Thyroid gland (tissue), 4 donors: Measurements from ENCODE around the gene PROKR2. TPM values are rescaled to one million over a fixed set of nuclear protein-coding genes. Genes with fewer than 3 reads are reported as not detected.

Experiments
- DNase-seq, 2 donors: peaks; one replicate each; pipeline ENCODE4 v3.0.0-alpha.2; 2019
- H3K27ac ChIP-seq, 3 donors: fragments of 200-600 bp; sonication (generic); 1 replicate in 2 of 3; 2 replicates in 1 of 3; pipeline ENCODE4 v1.5.1; 2016 to 2019; ENCODE audit warnings: mild to moderate bottlenecking in 1 of 3, moderate library complexity in 1 of 3
- H3K27me3 ChIP-seq: fragments of 200-600 bp; sonication (generic); one replicate; pipeline ENCODE4 v1.5.1; 2019
- H3K36me3 ChIP-seq, 2 donors: fragments of 200-600 bp; sonication (generic); one replicate each; pipeline ENCODE4 v1.5.1; 2016 to 2019
- H3K4me1 ChIP-seq, 2 donors: fragments of 200-600 bp; sonication (generic); one replicate each; pipeline ENCODE4 v1.5.1; 2017 to 2019
- H3K4me3 ChIP-seq, 3 donors: fragments of 200-600 bp; sonication (generic); replicated peaks in 1 of 3; 1 replicate in 2 of 3; 2 replicates in 1 of 3; pipeline ENCODE4 v1.5.1; 2016; ENCODE audit warnings: mild to moderate bottlenecking in 1 of 3
- H3K9me3 ChIP-seq: fragments of 200-600 bp; sonication (generic); one replicate; pipeline ENCODE4 v1.5.1; 2017
- POLR2A ChIP-seq, 2 donors: fragments of 450-650 bp; IDR thresholded peaks; one replicate each; pipeline ENCODE4 v1.6.1; 2017; ENCODE audit warnings: antibody characterized with exemption in 2 of 2, mild to moderate bottlenecking in 2 of 2, moderate library complexity in 1 of 2
- WGBS, 2 donors: methylation state at CpG; one replicate each; pipeline ENCODE4 v1.1.5; 2017; 5-methylcytosine and 5-hydroxymethylcytosine counted together
- intact Hi-C: fragments of 100-400 bp; cut with DNase I; formaldehyde crosslinking; loops from one replicate; pipeline ENCODE4 v1.15.1; 2023
- total RNA-seq, 4 donors: library from RNA; depleted of rRNA; stranded (reverse); fragments of >200 nt; gene quantifications; one replicate each; pipeline ENCODE4 v1.2.3, GENCODE V29; 2016
- TF ChIP-seq, protein P1 (sequence below), 6 experiments: fragments of 200-600 bp in 3 of 6; fragments of 450-650 bp in 3 of 6; sonication (generic) in 3 of 6; IDR thresholded peaks; one replicate each; pipeline ENCODE4 v1.5.1; 2016 to 2019; ENCODE audit warnings: antibody characterized with exemption in 6 of 6, mild to moderate bottlenecking in 2 of 6, inconsistent platforms in 1 of 6, moderate library complexity in 1 of 6

PROKR2 gene
- total RNA-seq, 4 donors from 2014 or later, result not detected

DNA sequence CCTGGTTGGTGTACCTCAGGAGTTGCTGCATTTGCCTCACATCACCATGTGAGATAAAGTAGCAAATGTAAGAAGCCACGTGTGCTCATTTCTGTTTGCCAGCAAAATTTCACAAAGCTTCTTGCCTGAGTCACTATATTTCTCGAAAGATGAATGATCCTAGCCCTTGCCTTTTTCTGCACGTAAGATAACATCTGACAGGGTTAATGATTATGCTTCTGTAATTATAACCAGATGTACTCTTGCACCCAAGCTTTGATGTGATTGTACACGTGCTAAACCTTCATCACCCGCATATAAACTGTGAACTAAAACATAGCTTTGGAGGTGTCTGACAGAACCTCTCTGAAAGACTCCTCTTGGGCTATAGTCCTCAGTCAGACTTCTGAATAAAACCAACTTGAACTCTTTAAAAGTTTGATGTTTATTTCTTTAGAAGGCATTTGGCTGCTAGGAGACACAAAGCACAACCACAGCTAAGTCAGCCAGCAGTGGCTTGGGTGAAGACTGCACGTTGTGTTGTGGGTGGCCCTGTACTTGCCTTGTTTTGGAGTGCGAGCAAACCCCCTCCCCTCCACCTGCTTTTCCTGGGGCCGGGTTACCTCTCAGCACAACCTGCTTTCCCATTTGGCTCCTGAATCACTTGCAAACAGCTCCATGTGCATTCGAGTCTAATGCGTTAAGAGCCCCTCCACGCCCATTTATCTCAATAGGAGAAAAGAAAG is 19.3 kb downstream of the PROKR2 start:
- TF ChIP-seq, protein P1, sequence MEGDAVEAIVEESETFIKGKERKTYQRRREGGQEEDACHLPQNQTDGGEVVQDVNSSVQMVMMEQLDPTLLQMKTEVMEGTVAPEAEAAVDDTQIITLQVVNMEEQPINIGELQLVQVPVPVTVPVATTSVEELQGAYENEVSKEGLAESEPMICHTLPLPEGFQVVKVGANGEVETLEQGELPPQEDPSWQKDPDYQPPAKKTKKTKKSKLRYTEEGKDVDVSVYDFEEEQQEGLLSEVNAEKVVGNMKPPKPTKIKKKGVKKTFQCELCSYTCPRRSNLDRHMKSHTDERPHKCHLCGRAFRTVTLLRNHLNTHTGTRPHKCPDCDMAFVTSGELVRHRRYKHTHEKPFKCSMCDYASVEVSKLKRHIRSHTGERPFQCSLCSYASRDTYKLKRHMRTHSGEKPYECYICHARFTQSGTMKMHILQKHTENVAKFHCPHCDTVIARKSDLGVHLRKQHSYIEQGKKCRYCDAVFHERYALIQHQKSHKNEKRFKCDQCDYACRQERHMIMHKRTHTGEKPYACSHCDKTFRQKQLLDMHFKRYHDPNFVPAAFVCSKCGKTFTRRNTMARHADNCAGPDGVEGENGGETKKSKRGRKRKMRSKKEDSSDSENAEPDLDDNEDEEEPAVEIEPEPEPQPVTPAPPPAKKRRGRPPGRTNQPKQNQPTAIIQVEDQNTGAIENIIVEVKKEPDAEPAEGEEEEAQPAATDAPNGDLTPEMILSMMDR (IDR thresholded peaks at IDR 0.05), result no peak
- TF ChIP-seq POLR2A (IDR thresholded peaks at IDR 0.05), result no peak
- Histone ChIP-seq H3K4me1 (no peaks in the 10 kb centered on the region), H3K9me3 (no peaks in the 10 kb centered on the region), H3K4me3 (no peak overlapping the region), H3K27ac (no peak overlapping the region), H3K27me3 (no peaks in the 10 kb centered on the region), H3K36me3 (no peaks in the 10 kb centered on the region)
- 48 to 54% methylated on average over 11 of the region's 11 CpGs for WGBS, 2 donors
- intact Hi-C loops, result no loop called here
- DNase-seq, result no peak

DNA sequence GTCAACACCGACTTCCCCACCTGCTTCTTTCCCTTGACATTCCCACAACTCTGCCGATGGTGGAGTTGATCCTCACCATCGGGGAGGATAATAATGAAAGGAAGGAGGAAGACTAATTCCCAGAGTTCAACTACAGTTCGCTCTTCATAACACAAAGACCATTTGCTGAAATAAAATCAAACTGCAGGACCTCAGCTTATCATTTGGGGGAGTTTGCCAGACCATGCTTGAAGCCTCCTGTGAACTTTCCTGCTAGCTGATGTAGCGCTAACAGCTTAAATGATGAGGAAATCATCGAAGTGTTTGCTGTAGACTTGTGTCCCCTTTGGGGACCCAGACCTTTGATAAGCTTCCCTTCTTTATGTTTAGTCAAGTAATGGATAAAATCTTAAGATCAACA is 26.2 kb downstream of the PROKR2 start:
- Histone ChIP-seq H3K9me3 (no peaks in the 10 kb centered on the region), H3K4me1 (no peaks in the 10 kb centered on the region), H3K27ac (no peak overlapping the region), H3K36me3 (no peaks in the 10 kb centered on the region), H3K27me3 (no peaks in the 10 kb centered on the region), H3K4me3 (no peak overlapping the region)
- TF ChIP-seq POLR2A (IDR thresholded peaks at IDR 0.05), result no peak
- TF ChIP-seq, protein P1 (IDR thresholded peaks at IDR 0.05), result no peak
- WGBS, 2 donors, result 82 to 89% methylated on average over 6 of the region's 6 CpGs
- intact Hi-C loops, result no loop called here
- DNase-seq, result no peak

DNA sequence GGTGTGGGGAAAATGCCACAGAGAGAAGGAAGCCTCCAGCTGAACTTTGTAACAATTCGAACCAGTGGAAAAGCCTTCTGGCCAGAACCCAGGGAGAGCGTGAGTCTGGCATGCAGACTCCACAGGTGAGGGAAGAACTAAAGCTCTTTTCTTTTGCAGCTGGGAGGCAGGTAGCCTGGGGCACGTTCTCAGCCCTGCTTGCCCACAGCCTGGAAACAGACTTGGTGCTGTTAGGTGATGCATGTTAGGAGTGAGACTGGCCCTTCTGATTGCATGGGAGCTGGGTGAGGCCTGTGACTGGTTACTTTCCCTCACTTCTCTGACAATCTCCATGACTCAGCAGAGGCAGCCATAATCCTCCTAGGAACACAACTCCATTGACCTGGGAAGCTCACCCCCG is 34.2 kb downstream of the PROKR2 start:
- Histone ChIP-seq H3K27ac (no peak overlapping the region), H3K4me1 (no peaks in the 10 kb centered on the region), H3K27me3 (no peaks in the 10 kb centered on the region), H3K9me3 (no peaks in the 10 kb centered on the region), H3K4me3 (no peak overlapping the region), H3K36me3 (no peaks in the 10 kb centered on the region)
- TF ChIP-seq, protein P1 (IDR thresholded peaks at IDR 0.05), result no peak
- TF ChIP-seq POLR2A (IDR thresholded peaks at IDR 0.05), result no peak
- WGBS, 2 donors, result 67 to 76% methylated on average over 4 of the region's 4 CpGs
- intact Hi-C loops, result no loop called here
- DNase-seq, result no peak

DNA sequence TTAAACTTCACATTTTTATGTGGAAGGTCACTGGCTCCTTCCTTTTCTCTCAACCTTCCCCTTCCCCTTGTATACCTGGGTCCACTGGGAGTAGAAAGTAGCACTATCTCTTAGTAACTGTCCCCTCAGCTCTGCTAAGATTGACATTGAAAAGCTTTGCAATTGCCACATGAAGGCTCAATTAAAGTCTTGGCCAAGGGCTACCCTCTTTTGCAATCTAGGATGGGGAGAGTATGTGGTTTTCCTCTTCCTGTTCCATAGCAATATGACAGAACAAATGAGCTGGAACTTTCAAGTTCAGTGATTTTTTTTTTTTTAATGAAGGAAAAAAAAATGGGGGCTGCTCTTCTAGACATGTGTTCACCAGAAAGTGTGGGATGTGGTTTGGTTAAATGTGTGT is 37.1 kb downstream of the PROKR2 start:
- no peak for DNase-seq
- Histone ChIP-seq H3K36me3 (no peaks in the 10 kb centered on the region), H3K4me3 (no peak overlapping the region), H3K27ac (no peak overlapping the region), H3K27me3 (no peaks in the 10 kb centered on the region), H3K4me1 (no peaks in the 10 kb centered on the region), H3K9me3 (no peaks in the 10 kb centered on the region)
- TF ChIP-seq, protein P1 (IDR thresholded peaks at IDR 0.05), result no peak
- TF ChIP-seq POLR2A (IDR thresholded peaks at IDR 0.05), result no peak
- intact Hi-C loops, result no loop called here

DNA sequence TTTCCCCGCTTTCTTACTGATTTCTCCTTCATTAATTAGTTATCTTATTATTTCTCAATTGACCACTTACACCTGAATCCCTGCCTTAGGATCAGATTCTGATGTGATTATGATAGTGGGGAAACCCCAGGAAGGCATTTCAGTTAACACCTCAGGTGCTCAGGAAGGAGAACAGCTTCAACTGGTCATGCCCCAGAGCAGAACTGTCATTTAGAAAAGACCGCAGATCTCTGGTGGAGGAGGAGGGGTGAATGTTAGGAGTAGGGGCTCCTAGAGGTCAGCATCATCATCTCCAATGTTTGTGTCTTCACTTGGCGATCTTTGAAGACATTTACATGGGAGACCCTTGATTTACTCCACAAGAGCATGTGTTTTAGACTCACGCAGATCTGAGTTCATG is 44.5 kb downstream of the PROKR2 start:
- Histone ChIP-seq H3K4me1 (no peaks in the 10 kb centered on the region), H3K27ac (no peak overlapping the region), H3K4me3 (no peak overlapping the region), H3K36me3 (no peaks in the 10 kb centered on the region), H3K9me3 (no peaks in the 10 kb centered on the region), H3K27me3 (no peaks in the 10 kb centered on the region)
- TF ChIP-seq, protein P1 (IDR thresholded peaks at IDR 0.05), result no peak
- TF ChIP-seq POLR2A (IDR thresholded peaks at IDR 0.05), result no peak
- WGBS, 2 donors, result 85 to 88% methylated on average over 4 of the region's 4 CpGs
- intact Hi-C loops, result no loop called here
- no peak for DNase-seq
